Effector memory CD8-positive, alpha-beta T cell (primary cell): ENCODE data around the gene IRF1.

Experiments
- ATAC-seq: fragments of 150-1000 bp; cut with Tn5 transposase; replicated peaks from 2 replicates; pipeline ENCODE4 v1.10.0; 2021; ENCODE audit warnings: mild to moderate bottlenecking, moderate library complexity
- DNase-seq, 3 experiments: peaks; one replicate each; pipeline ENCODE4 v3.0.0; 2021
- H3K27ac Mint-ChIP-seq, 2 donors: one replicate each; pipeline ENCODE4 v1.8.0; 2022; ENCODE audit warnings: mild to moderate bottlenecking in 2 of 2, mixed read lengths in 2 of 2, moderate library complexity in 2 of 2
- H3K27me3 Mint-ChIP-seq, 2 donors: one replicate each; pipeline ENCODE4 v1.8.0; 2022; ENCODE audit warnings: mixed read lengths in 2 of 2
- H3K36me3 Mint-ChIP-seq: one replicate; pipeline ENCODE4 v1.8.0; 2022; ENCODE audit warnings: mild to moderate bottlenecking, moderate library complexity, mixed read lengths; ENCODE audit not compliant: insufficient read depth
- H3K4me1 Mint-ChIP-seq, 2 donors: one replicate each; pipeline ENCODE4 v1.8.0; 2022; ENCODE audit warnings: low read depth in 2 of 2, mixed read lengths in 2 of 2
- H3K4me3 Mint-ChIP-seq, 2 donors: one replicate each; pipeline ENCODE4 v1.8.0; 2022; ENCODE audit warnings: mild to moderate bottlenecking in 2 of 2, mixed read lengths in 2 of 2, moderate library complexity in 2 of 2
- H3K9me3 Mint-ChIP-seq, 2 donors: one replicate each; pipeline ENCODE4 v1.8.0; 2022; ENCODE audit warnings: mixed read lengths in 2 of 2

Gene IRF1

GRCh38 chr5:132471944-132472343 is 18.6 kb downstream of the IRF1 start:
- H3K4me3 Mint-ChIP-seq, result peak overlapping the region; percentile 73 to 82
- peaks cover 100% of the 10 kb centered on the region for H3K36me3 Mint-ChIP-seq
- H3K4me1 Mint-ChIP-seq, result peaks cover 84 to 86% of the 10 kb centered on the region in 2 donors
- no peaks in the 10 kb centered on the region for H3K27me3 Mint-ChIP-seq
- H3K9me3 Mint-ChIP-seq, result no peaks in the 10 kb centered on the region
- DNase-seq, result no peak
- no peak for ATAC-seq
- H3K27ac Mint-ChIP-seq, result peak overlapping the region; percentile 97 to 99

DNA sequence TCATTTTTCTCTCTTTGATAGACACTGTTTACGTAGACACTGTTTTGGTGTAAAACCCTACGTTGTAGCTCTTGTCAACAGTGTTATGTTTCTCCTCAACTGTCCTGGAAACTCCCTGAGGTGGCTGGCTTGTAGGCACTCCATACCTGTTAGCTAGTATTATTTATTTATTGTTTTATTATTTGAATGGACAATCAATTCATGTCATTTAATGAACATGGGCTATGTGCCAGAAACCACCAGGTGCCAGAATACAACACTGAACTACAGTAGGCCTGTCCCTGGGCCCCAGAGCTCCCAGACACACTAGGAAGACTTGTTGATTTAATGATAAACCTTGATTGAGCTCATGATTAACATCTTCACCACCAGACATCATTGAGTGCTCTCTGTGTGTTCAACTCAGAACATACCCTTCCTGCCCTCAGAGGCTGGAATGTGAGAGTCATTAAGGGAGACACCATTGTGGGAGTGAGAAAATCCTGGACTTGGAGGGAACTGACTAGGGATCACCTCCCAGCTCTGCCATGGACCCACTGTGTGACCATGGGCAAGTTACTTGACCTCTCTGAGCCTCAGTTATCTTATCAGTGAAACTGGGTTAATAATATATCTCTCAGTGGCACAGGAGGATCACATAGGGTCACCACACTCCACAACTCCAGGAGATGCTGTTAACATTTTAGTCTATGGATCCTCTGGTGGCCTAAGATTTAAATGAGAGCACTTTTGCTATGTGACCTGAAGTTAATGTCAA is 19.2 kb downstream of the IRF1 start:
- Mint-ChIP-seq H3K4me1 (peaks cover 84 to 87% of the 10 kb centered on the region in 2 donors), H3K4me3 (peak overlapping the region; percentile 82 to 83), H3K27me3 (no peaks in the 10 kb centered on the region), H3K36me3 (peaks cover 100% of the 10 kb centered on the region), H3K27ac (peak overlapping the region; percentile 97 to 99), H3K9me3 (no peaks in the 10 kb centered on the region)
- no peak for ATAC-seq
- no peak for DNase-seq

DNA sequence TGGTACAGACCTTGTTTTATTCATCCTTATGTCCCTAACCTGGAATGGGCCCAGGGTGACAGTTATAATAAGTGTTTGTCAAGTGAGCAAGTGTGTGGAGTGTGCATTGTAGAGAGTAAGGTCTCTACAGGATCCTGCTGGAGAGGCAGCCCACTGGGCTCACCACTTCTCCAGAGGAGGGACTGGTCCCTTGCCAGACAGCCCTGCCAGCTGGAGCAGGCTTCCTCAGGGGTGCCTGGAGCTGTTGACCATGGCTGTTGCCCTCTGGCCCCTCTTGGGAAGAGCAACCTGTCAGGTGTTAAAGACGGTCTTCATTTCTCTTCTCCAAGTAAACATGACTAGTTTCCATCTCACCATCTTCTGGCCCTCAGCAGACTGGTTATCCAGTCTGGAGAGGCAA is 20.0 kb downstream of the IRF1 start:
- Mint-ChIP-seq H3K27ac (peak overlapping the region; percentile 97 to 99), H3K27me3 (no peaks in the 10 kb centered on the region), H3K9me3 (no peaks in the 10 kb centered on the region), H3K36me3 (peaks cover 100% of the 10 kb centered on the region), H3K4me1 (peaks cover 85 to 87% of the 10 kb centered on the region in 2 donors), H3K4me3 (peak overlapping the region; percentile 82 to 83)
- ATAC-seq (no peak), DNase-seq (no peak)

- Mint-ChIP-seq H3K27me3 (no peaks in the 10 kb centered on the region), H3K9me3 (no peaks in the 10 kb centered on the region), H3K27ac (peak overlapping the region; percentile 97 to 99), H3K4me3 (peak overlapping the region; percentile 82 to 83), H3K36me3 (peaks cover 100% of the 10 kb centered on the region), H3K4me1 (peaks cover 88 to 89% of the 10 kb centered on the region in 2 donors)
- no peak for ATAC-seq
- DNase-seq, result no peak
Measured at GRCh38 chr5:132470010-132470392, 20.6 kb downstream of the IRF1 start.

DNA sequence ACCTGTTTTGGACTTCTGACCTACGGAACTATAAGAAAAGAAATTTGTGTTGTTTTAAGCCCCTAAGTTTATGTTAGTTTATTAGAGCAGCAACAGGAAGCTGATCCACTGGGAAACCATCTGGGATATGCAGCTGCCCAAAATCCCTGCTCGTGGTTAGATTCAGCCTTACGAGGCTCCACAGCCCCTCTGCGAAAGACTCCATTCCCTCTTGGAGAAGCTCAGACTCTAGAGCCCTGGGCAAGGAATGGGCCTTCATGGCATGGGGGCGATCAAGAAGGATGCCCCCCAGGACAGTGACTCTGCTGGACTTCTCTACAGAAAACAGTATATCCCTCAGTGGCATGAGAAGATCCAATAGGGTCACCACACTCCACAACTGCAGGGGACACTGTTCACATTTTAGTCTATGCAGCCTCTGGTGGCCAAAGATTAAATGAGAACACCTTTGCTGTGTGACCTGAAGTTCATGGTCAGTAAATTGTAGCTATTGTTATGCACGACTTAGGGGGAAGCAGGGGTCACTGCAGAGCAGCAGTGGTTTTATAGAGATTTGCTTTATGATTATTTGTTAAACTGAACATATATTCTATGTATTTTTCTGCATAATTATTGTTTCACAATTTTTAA is 21.1 kb downstream of the IRF1 start:
- peak overlapping the region; percentile 82 to 83 for H3K4me3 Mint-ChIP-seq
- H3K36me3 Mint-ChIP-seq, result peaks cover 100% of the 10 kb centered on the region
- H3K4me1 Mint-ChIP-seq, result peaks cover 88 to 89% of the 10 kb centered on the region in 2 donors
- peak overlapping the region; percentile 97 to 99 for H3K27ac Mint-ChIP-seq
- no peak for DNase-seq
- H3K27me3 Mint-ChIP-seq, result no peaks in the 10 kb centered on the region
- no peak for ATAC-seq
- H3K9me3 Mint-ChIP-seq, result no peaks in the 10 kb centered on the region

- Mint-ChIP-seq H3K27me3 (no peaks in the 10 kb centered on the region), H3K4me1 (peaks cover 89 to 90% of the 10 kb centered on the region in 2 donors), H3K27ac (peak overlapping the region; percentile 97 to 99), H3K4me3 (peak overlapping the region; percentile 82 to 83), H3K9me3 (no peaks in the 10 kb centered on the region), H3K36me3 (peaks cover 100% of the 10 kb centered on the region)
- ATAC-seq, result no peak
- DNase-seq, result no peak
Measured at GRCh38 chr5:132468656-132469379, 21.8 kb downstream of the IRF1 start.

DNA sequence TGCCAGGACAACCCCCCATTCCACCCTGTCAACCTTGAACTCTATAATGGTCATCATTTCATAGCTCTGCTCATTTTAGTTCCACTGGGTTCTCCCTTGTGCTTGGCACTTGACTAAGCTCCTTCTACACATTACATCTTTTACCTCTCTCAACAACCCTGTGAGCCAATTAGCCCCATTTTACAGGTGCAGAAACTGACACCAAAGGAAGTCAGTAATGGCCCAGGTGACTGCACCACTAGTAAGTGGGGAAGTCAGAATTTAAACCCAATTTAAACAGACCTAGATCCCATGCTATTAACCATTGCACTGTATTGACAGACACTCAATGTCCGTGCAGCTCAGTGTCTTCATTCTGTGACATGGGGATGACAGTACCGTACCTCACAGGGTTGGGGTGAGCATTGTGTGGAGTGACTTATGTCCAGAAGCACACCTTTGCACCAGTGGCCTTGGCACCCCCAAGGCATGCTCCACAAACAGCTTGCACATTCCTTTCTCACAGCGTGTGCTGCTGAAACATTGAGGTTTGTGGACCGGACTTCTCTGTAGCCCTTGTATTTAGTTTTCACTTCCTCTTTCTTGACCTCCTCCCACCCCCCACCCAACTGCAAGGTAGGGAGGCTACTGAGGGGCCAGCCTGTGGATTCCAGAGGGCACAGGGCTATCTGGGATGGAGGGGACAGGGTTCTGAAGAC is 23.1 kb downstream of the IRF1 start:
- Mint-ChIP-seq H3K27ac (peak overlapping the region; percentile 97 to 99), H3K36me3 (peaks cover 100% of the 10 kb centered on the region), H3K4me3 (peak overlapping the region; percentile 82 to 83), H3K4me1 (peaks cover 93% of the 10 kb centered on the region in 2 donors), H3K9me3 (no peaks in the 10 kb centered on the region), H3K27me3 (no peaks in the 10 kb centered on the region)
- ATAC-seq (no peak), DNase-seq (peak in 1 of 3 experiments; percentile 22)

DNA sequence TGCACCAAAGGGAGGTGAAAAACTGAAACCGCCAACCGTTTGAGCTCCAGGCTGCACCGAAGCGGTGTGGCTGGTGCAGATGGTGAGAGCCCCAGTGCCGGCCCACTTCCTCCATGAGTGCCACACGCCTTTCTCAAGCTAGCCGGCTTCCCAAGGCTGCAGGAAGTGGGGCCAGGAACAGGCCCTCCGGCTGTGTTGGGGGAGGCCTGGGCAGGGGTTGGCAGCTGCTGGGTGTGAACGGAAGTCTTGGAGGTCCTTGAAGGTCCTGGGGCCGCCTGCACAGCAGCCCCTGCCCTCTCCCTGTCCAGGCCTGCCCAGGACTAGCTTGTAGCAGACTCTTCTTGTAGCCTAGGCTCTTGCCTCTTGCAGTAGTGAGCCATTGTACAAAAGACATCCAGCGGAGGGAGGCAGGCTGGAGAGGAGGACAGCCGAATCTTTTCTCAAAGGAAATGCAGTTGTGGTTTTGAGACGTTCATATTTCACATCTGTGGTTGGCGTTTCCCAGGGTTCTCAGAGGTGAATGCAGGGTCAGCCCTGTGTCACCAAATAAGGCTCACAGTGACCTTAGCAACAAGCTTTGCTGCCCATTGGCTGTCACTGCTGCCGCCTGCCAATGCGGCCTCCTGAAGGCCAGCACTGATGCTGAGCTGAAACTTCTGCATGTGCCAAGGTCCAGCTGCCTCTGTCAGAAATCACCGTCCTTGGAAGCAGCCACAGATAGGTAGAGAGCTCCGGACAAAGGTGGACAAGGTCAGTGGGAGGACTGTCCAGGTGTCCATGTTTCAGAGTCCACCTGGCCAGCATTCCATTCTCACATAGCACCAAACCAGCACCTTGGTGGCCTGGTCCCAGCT is 23.9 kb downstream of the IRF1 start:
- H3K4me3 Mint-ChIP-seq, result peak overlapping the region; percentile 82 to 83
- no peaks in the 10 kb centered on the region for H3K9me3 Mint-ChIP-seq
- H3K36me3 Mint-ChIP-seq, result peaks cover 100% of the 10 kb centered on the region
- H3K27ac Mint-ChIP-seq, result peak overlapping the region; percentile 97 to 99
- ATAC-seq (peak; percentile 71), DNase-seq (peak; percentile 81 to 85 (median 82))
- H3K4me1 Mint-ChIP-seq, result peaks cover 93 to 96% of the 10 kb centered on the region in 2 donors
- H3K27me3 Mint-ChIP-seq, result no peaks in the 10 kb centered on the region

DNA sequence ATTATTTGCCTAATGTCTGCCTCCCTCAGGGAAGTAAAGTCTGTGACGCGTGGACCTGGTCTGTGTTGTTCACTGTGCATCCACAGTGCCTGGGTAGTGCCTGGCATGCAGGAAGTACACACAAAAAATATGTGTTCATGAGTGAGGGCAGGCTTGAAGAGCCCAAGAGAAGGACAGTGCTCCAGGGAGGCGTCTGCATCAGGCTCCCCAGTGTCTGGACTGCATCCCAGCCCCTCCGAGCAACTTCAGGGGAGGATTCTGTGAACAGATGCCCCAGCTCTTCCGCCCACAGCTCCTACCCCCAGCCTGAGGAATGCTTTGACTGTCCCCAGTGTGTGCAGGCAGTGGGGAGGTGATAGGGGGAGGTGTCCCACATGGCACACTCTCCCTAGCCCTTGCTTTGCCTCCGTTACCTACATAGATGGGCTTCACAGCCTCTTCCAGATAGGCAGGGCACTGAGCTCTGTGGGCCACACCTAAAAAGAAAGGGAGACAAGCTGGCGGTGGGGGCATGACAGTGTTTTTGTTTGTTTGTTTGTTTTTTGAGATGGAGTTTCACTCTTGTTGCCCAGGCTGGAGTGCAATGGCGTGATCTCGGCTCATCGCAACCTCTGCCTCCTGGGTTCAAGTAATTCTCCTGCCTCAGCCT is 25.4 kb downstream of the IRF1 start:
- DNase-seq (no peak), ATAC-seq (no peak)
- Mint-ChIP-seq H3K4me3 (peak overlapping the region; percentile 82 to 83), H3K27me3 (no peaks in the 10 kb centered on the region), H3K36me3 (peaks cover 96% of the 10 kb centered on the region), H3K27ac (peak overlapping the region; percentile 97 to 99), H3K9me3 (peaks cover 0 to 7% of the 10 kb centered on the region in 2 donors), H3K4me1 (peaks cover 91 to 95% of the 10 kb centered on the region in 2 donors)

DNA sequence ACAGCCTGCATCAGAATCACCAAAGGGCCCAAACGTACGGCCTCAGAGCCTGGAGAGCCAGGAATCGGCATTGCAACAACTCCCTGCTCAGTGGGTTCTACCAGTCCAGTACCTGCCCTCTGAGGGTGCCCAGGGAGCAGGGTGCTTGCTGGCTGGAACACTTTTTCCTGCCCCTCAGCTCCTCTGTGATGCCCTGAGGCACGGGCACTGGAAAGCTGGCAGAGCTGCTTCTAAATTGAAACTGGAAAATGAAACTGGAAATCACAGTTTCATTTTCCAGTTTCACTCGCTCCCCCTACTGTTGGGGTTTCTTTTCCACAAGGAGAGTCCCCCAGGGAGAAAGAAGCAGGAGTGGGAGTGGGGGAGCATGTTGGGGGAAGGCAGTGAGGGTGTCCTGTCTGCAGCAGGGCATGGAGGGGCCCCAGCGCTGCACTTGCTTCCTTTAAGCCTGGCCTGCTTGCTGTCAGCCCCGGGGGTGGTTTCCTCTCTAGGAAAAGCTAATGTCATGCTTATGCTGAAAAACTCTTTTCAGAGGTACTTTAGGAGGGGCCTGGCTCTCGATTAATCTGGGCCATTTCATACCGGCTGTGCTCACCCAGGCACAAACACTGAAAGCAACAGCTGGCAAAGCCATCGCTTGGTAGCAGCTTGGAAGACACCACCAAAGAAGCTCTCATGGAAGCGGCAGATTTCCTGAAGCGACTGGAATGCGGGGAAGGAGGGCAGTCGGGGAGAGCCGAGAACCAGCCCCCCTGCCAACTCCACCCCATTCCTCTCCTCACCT is 26.2 kb downstream of the IRF1 start:
- Mint-ChIP-seq H3K27ac (peak overlapping the region; percentile 97 to 99), H3K9me3 (peaks cover 0 to 8% of the 10 kb centered on the region in 2 donors), H3K27me3 (no peaks in the 10 kb centered on the region), H3K36me3 (peaks cover 94% of the 10 kb centered on the region), H3K4me3 (peak overlapping the region; percentile 82 to 83), H3K4me1 (peaks cover 91 to 95% of the 10 kb centered on the region in 2 donors)
- peak; percentile 27 to 35 (median 33) for DNase-seq
- ATAC-seq, result peak; percentile 5

- Mint-ChIP-seq H3K27ac (peak overlapping the region; percentile 97 to 99), H3K36me3 (peaks cover 90% of the 10 kb centered on the region), H3K4me1 (peaks cover 91 to 94% of the 10 kb centered on the region in 2 donors), H3K4me3 (peak overlapping the region; percentile 82 to 83), H3K27me3 (no peaks in the 10 kb centered on the region), H3K9me3 (peaks cover 0 to 8% of the 10 kb centered on the region in 2 donors)
- no peak for DNase-seq
- no peak for ATAC-seq
Measured at GRCh38 chr5:132463811-132464155, 26.8 kb downstream of the IRF1 start.
